H1 (cell line): ENCODE measurements around the gene SHROOM3. TPM values are rescaled to one million over a fixed set of nuclear protein-coding genes. Genes with fewer than 3 reads are reported as not detected.

Source experiments
- CTCF ChIA-PET: fragments of 300-600 bp; sonication (Branson Sonifier 250); formaldehyde crosslinking; loops from one replicate; lab custom pipeline; 2021; ENCODE audit not compliant: partially characterized antibody; lab: Charles Lee
- POLR2A ChIA-PET: fragments of 300-600 bp; sonication (Branson Sonifier 250); formaldehyde crosslinking; loops from one replicate; lab custom pipeline; 2021; ENCODE audit warnings: inconsistent platforms; ENCODE audit not compliant: partially characterized antibody; lab: Charles Lee
- DNase-seq, 2 experiments: peaks; one replicate each; pipeline versions ENCODE4 v3.0.0 to v3.0.0-alpha.2; 2010 to 2022; ENCODE audit warnings: low spot score in 2 of 2, low read depth in 1 of 2, mixed read lengths in 1 of 2
- FAIRE-seq: peaks from 2 replicates; lab custom pipeline; 2011; peaks lifted over from hg19 to GRCh38; lab: Jason Lieb, UNC
- H2AFZ ChIP-seq: 2 replicates; pipeline ENCODE4 v1.8.1; 2012; ENCODE audit warnings: low read length, inconsistent platforms
- H2AK5ac ChIP-seq: 2 replicates; pipeline ENCODE4 v1.6.1; 2013; ENCODE audit warnings: low read depth, low read length
- H2BK120ac ChIP-seq: replicated peaks from 2 replicates; pipeline ENCODE3; 2013; ENCODE audit warnings: low read depth, low read length, inconsistent platforms
- H2BK12ac ChIP-seq: 2 replicates; pipeline ENCODE4 v1.6.1; 2013; ENCODE audit warnings: low read depth, low read length
- H2BK15ac ChIP-seq: 2 replicates; pipeline ENCODE4 v1.6.1; 2013; ENCODE audit warnings: low read length
- H2BK20ac ChIP-seq: 2 replicates; pipeline ENCODE4 v1.6.1; 2013; ENCODE audit warnings: low read length
- H2BK5ac ChIP-seq: 2 replicates; pipeline ENCODE4 v1.6.1; 2013; ENCODE audit warnings: low read depth, low read length
- H3K14ac ChIP-seq: 2 replicates; pipeline ENCODE4 v1.6.1; 2013; ENCODE audit warnings: inconsistent platforms; ENCODE audit not compliant: insufficient read length
- H3K18ac ChIP-seq: 2 replicates; pipeline ENCODE4 v1.6.1; 2013; ENCODE audit warnings: low read length; ENCODE audit errors: extremely low read depth
- H3K23ac ChIP-seq: 2 replicates; pipeline ENCODE4 v1.6.1; 2013; ENCODE audit warnings: inconsistent platforms; ENCODE audit not compliant: insufficient read length
- H3K23me2 ChIP-seq: 2 replicates; pipeline ENCODE4 v1.6.1; 2013; ENCODE audit warnings: low read depth, low read length
- H3K27ac ChIP-seq: 2 replicates; pipeline ENCODE4 v1.6.1; 2011; ENCODE audit warnings: low read depth, low read length, inconsistent platforms
- H3K27me3 ChIP-seq, 4 experiments: replicated peaks in 1 of 4; 1 replicate in 1 of 4; 2 replicates in 3 of 4; pipeline versions ENCODE4 v1.6.1 to v1.8.1; 2011 to 2013; ENCODE audit warnings: low read length in 3 of 4, mild to moderate bottlenecking in 3 of 4, inconsistent platforms in 2 of 4, mixed read lengths in 2 of 4, moderate library complexity in 1 of 4; ENCODE audit not compliant: control insufficient read depth in 3 of 4, insufficient read depth in 3 of 4; ENCODE audit errors: extremely low read depth in 1 of 4
- H3K36me3 ChIP-seq, 4 experiments: 2 replicates each; pipeline versions ENCODE4 v1.6.1 to v1.8.1; 2011 to 2013; ENCODE audit warnings: mild to moderate bottlenecking in 4 of 4, low read length in 3 of 4, moderate library complexity in 2 of 4, control low read depth in 1 of 4, inconsistent platforms in 1 of 4; ENCODE audit not compliant: insufficient read depth in 4 of 4, control insufficient read depth in 2 of 4
- H3K4ac ChIP-seq: replicated peaks from 2 replicates; pipeline ENCODE3; 2013; ENCODE audit warnings: low read length, low read depth, mixed read lengths, inconsistent platforms; ENCODE audit not compliant: insufficient read length
- H3K4me1 ChIP-seq, 4 experiments: replicated peaks in 1 of 4; 1 replicate in 1 of 4; 2 replicates in 3 of 4; pipeline versions ENCODE4 v1.6.1 to v1.8.1; 2011 to 2013; ENCODE audit warnings: low read length in 3 of 4, inconsistent platforms in 2 of 4, mixed read lengths in 1 of 4; ENCODE audit not compliant: insufficient read depth in 4 of 4, control insufficient read depth in 3 of 4
- H3K4me2 ChIP-seq, 2 experiments: 2 replicates each; pipeline versions ENCODE4 v1.6.1 to v1.8.1; 2011 to 2013; ENCODE audit warnings: low read depth in 2 of 2, low read length in 2 of 2, control low read depth in 1 of 2, inconsistent platforms in 1 of 2, mild to moderate bottlenecking in 1 of 2; ENCODE audit not compliant: insufficient read depth in 1 of 2
- H3K4me3 ChIP-seq, 4 experiments: fragments of 200-600, 300-600 bp in 1 of 4; sonication (generic), shearing (Covaris generic), sonication (Bioruptor Twin) in 1 of 4; 2 replicates each; pipeline versions ENCODE4 v1.5.1 to v1.8.1; 2011 to 2016; ENCODE audit warnings: low read length in 4 of 4, low read depth in 3 of 4, control low read depth in 2 of 4, inconsistent platforms in 2 of 4, mild to moderate bottlenecking in 2 of 4, mixed read lengths in 1 of 4, moderate library complexity in 1 of 4; ENCODE audit not compliant: insufficient read depth in 2 of 4; ENCODE audit errors: extremely low read depth in 1 of 4
- H3K56ac ChIP-seq: replicated peaks from 2 replicates; pipeline ENCODE3; 2013; ENCODE audit warnings: low read depth, mild to moderate bottlenecking, mixed read lengths, low read length, inconsistent platforms; ENCODE audit not compliant: insufficient read length
- H3K79me1 ChIP-seq: 2 replicates; pipeline ENCODE4 v1.6.1; 2013; ENCODE audit warnings: low read depth, low read length, control low read depth
- H3K79me2 ChIP-seq, 2 experiments: 2 replicates each; pipeline versions ENCODE4 v1.6.1 to v1.8.1; 2012 to 2013; ENCODE audit warnings: low read length in 2 of 2, mild to moderate bottlenecking in 2 of 2, inconsistent platforms in 1 of 2; ENCODE audit not compliant: insufficient read depth in 2 of 2, control insufficient read depth in 1 of 2
- H3K9ac ChIP-seq, 4 experiments: replicated peaks in 1 of 4; 1 replicate in 1 of 4; 2 replicates in 3 of 4; pipeline versions ENCODE4 v1.6.1 to v1.8.1; 2011 to 2013; ENCODE audit warnings: low read depth in 3 of 4, low read length in 3 of 4, control low read depth in 2 of 4, mild to moderate bottlenecking in 2 of 4, moderate library complexity in 2 of 4, inconsistent platforms in 1 of 4; ENCODE audit errors: extremely low read depth in 1 of 4
- H3K9me3 ChIP-seq, 2 experiments: 2 replicates each; pipeline versions ENCODE4 v1.6.1 to v1.8.1; 2012 to 2013; ENCODE audit warnings: mild to moderate bottlenecking in 2 of 2, moderate library complexity in 2 of 2, control low read depth in 1 of 2, inconsistent platforms in 1 of 2, low read depth in 1 of 2, low read length in 1 of 2, mixed read lengths in 1 of 2; ENCODE audit not compliant: insufficient read depth in 2 of 2
- H4K20me1 ChIP-seq, 2 experiments: replicated peaks in 1 of 2; 2 replicates each; pipeline versions ENCODE3 to v1.8.1; 2011 to 2013; ENCODE audit warnings: inconsistent platforms in 2 of 2, low read length in 2 of 2, mild to moderate bottlenecking in 1 of 2; ENCODE audit not compliant: insufficient read depth in 2 of 2, control insufficient read depth in 1 of 2
- H4K5ac ChIP-seq: 2 replicates; pipeline ENCODE4 v1.6.1; 2013; ENCODE audit warnings: low read length, low read depth, mixed read lengths, inconsistent platforms; ENCODE audit not compliant: insufficient read length
- H4K8ac ChIP-seq: 2 replicates; pipeline ENCODE4 v1.8.0; 2013; ENCODE audit warnings: mild to moderate bottlenecking, moderate library complexity, low read length, inconsistent platforms; ENCODE audit not compliant: insufficient read depth; ENCODE audit errors: extremely low read depth
- H4K91ac ChIP-seq: replicated peaks from 2 replicates; pipeline ENCODE3; 2013; ENCODE audit warnings: low read length, mixed read lengths, inconsistent platforms; ENCODE audit not compliant: insufficient read length
- BRCA1 ChIP-seq: IDR thresholded peaks from 2 replicates; pipeline ENCODE4 v1.6.1; 2012; ENCODE audit warnings: low read depth, low read length, improper control_type of control experiment
- CEBPB ChIP-seq: IDR thresholded peaks from 2 replicates; pipeline ENCODE4 v1.6.1; 2012; ENCODE audit warnings: low read depth, low read length
- EGR1 ChIP-seq: IDR thresholded peaks from 2 replicates; pipeline ENCODE4 v1.6.1; 2011; ENCODE audit warnings: low read depth, low read length, borderline replicate concordance
- MAFK ChIP-seq: IDR thresholded peaks from 2 replicates; pipeline ENCODE4 v1.6.1; 2012; ENCODE audit warnings: low read depth, mild to moderate bottlenecking, improper control_type of control experiment, low read length
- PHF8 ChIP-seq: fragments of 200-600 bp; sonication (generic); conservative IDR thresholded peaks from 2 replicates; pipeline ENCODE4 v1.7.1; 2012; ENCODE audit warnings: low read depth, mild to moderate bottlenecking, inconsistent platforms, low read length, moderate library complexity
- SP4 ChIP-seq: IDR thresholded peaks from 2 replicates; pipeline ENCODE4 v1.6.1; 2012; ENCODE audit warnings: low read length, inconsistent platforms
- TAF1 ChIP-seq: IDR thresholded peaks from 2 replicates; pipeline ENCODE4 v1.6.1; 2011; ENCODE audit warnings: mild to moderate bottlenecking, low read depth, low read length
- TBP ChIP-seq: IDR thresholded peaks from 2 replicates; pipeline ENCODE4 v1.6.1; 2011; ENCODE audit warnings: low read depth, low read length, improper control_type of control experiment
- YY1 ChIP-seq: IDR thresholded peaks from 2 replicates; pipeline ENCODE4 v1.6.1; 2011; ENCODE audit warnings: low read depth, mild to moderate bottlenecking, low read length
- WGBS, 2 experiments: shearing (Covaris generic) in 1 of 2; methylation state at CpG; one replicate each; pipeline versions ENCODE4 v1.1.6 to v1.1.7; 2013 to 2015; ENCODE audit warnings: low lambda C conversion rate in 2 of 2, mixed read lengths in 2 of 2, inconsistent platforms in 1 of 2, low coverage in 1 of 2, missing lambda C conversion rate in 1 of 2; ENCODE audit not compliant: insufficient replicate concordance in 2 of 2, insufficient coverage in 1 of 2, insufficient read length in 1 of 2; ENCODE audit errors: extremely low coverage in 1 of 2, missing lambda C conversion rate in 1 of 2; 5-methylcytosine and 5-hydroxymethylcytosine counted together
- polyA plus RNA-seq, 7 experiments: library from polyadenylated mRNA; depleted of rRNA in 3 of 7; stranded (reverse) in 5 of 7; unstranded in 2 of 7; fragments of >200 nt in 5 of 7; fragments of 200-250 nt in 2 of 7; gene quantifications; 1 replicate in 5 of 7; 2 replicates in 1 of 7; 4 replicates in 1 of 7; pipeline versions ENCODE4 v1.2.1 to v1.2.3, GENCODE V29; 2011 to 2013; ENCODE audit warnings: missing spikeins in 2 of 7, mixed read lengths in 2 of 7
- total RNA-seq: library from RNA; stranded (reverse); fragmentation: NEBNext Ultra II Directional; extraction: Animal tissue kit (Norgen Biotek cat#: 25700); gene quantifications from 2 replicates; pipeline ENCODE4 v1.2.1, GENCODE V29; 2021
- TF ChIP-seq, protein P1 (sequence below), 3 experiments: IDR thresholded peaks; 1 replicate in 2 of 3; 2 replicates in 1 of 3; pipeline versions ENCODE4 v1.5.1 to v1.6.1; 2011; ENCODE audit warnings: low read length in 3 of 3, mild to moderate bottlenecking in 3 of 3, inconsistent platforms in 2 of 3, low read depth in 1 of 3, moderate library complexity in 1 of 3; ENCODE audit not compliant: insufficient read depth in 1 of 3; ENCODE audit errors: control extremely low read depth in 1 of 3

Gene SHROOM3
- total and polyA plus RNA-seq, 2 of the 8 experiments (the other 6 are each of a cell fraction or from before 2014, with no cell fraction given) = 15.8 to 34.0 TPM

DNA sequence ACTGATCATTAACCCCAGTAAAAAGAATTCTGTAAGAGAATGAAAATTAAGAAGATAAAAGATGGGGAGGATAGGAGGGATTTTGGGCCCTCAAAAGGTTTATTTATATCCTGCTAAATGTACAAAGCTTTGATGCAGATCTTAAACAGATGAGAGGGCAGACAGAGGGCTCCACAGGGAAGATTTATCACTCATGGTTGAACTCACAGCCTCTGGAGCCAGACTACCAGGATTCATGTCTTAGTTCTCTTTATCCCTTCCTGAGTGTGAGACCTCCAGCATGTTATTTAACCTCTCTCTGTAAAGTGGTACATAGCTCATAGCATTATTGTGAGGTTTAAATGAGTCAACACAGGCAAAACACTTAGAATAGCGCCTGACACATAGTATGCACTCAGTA, 388.5 kb downstream of the SHROOM3 start:
- Histone ChIP-seq H3K27ac (no peak overlapping the region), H3K14ac (no peak overlapping the region), H2BK120ac (no peak overlapping the region), H3K18ac (no peak overlapping the region), H3K4me3 (no peak overlapping the region), H4K8ac (no peak overlapping the region), H3K9ac (no peak overlapping the region), H2AK5ac (no peak overlapping the region), H3K27me3 (no peaks in the 10 kb centered on the region), H3K4ac (no peak overlapping the region), H3K4me2 (no peak overlapping the region), H3K79me1 (no peaks in the 10 kb centered on the region), H2BK15ac (no peak overlapping the region), H2BK12ac (no peak overlapping the region), H2AFZ (no peak overlapping the region), H3K79me2 (no peaks in the 10 kb centered on the region), H4K91ac (no peak overlapping the region), H4K20me1 (no peaks in the 10 kb centered on the region), H3K56ac (no peak overlapping the region), H3K23me2 (no peaks in the 10 kb centered on the region), H2BK5ac (no peak overlapping the region), H3K36me3 (no peaks in the 10 kb centered on the region), H3K9me3 (no peaks in the 10 kb centered on the region), H3K23ac (no peak overlapping the region), H4K5ac (no peak overlapping the region)
- WGBS, 2 experiments = 93% methylated on average over 1 of the region's 1 CpG; no CpG with 5 or more reads in 1 of the 2 experiments
- ChIA-PET POLR2A (no interaction called here), CTCF (interaction anchor here (1.2 to 2.0 kb wide), 3 partner anchors 11 to 66 kb away, joined by 3 to 5 read pairs (median 4); no protein-coding TSS in a partner anchor)
- FAIRE-seq (no peak), DNase-seq (no peak)
- TF ChIP-seq, protein P1, sequence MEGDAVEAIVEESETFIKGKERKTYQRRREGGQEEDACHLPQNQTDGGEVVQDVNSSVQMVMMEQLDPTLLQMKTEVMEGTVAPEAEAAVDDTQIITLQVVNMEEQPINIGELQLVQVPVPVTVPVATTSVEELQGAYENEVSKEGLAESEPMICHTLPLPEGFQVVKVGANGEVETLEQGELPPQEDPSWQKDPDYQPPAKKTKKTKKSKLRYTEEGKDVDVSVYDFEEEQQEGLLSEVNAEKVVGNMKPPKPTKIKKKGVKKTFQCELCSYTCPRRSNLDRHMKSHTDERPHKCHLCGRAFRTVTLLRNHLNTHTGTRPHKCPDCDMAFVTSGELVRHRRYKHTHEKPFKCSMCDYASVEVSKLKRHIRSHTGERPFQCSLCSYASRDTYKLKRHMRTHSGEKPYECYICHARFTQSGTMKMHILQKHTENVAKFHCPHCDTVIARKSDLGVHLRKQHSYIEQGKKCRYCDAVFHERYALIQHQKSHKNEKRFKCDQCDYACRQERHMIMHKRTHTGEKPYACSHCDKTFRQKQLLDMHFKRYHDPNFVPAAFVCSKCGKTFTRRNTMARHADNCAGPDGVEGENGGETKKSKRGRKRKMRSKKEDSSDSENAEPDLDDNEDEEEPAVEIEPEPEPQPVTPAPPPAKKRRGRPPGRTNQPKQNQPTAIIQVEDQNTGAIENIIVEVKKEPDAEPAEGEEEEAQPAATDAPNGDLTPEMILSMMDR (IDR thresholded peaks at IDR 0.05; ENCODE audit: control extremely low read depth in 1 of 3, insufficient read depth in 1 of 3, low read depth in 1 of 3, low read length in 3 of 3) = no peak
- TF ChIP-seq YY1 (no peak), SP4 (no peak), TBP (no peak), EGR1 (no peak), PHF8 (no peak), TAF1 (no peak), MAFK (no peak), CEBPB (no peak), BRCA1 (no peak)
- TF ChIP-seq, all 59 proteins: peak for 0
- Histone ChIP-seq H2BK20ac (no peak overlapping the region), H3K4me1 (no peaks in the 10 kb centered on the region)
